ENCODE measurements around the gene RNF224.
"Not testable (repeated sequence)": the region's sequence is repeated elsewhere in the genome, so short reads cannot be mapped to it uniquely, and the experiment has no call there.

RNF224 gene

DNA sequence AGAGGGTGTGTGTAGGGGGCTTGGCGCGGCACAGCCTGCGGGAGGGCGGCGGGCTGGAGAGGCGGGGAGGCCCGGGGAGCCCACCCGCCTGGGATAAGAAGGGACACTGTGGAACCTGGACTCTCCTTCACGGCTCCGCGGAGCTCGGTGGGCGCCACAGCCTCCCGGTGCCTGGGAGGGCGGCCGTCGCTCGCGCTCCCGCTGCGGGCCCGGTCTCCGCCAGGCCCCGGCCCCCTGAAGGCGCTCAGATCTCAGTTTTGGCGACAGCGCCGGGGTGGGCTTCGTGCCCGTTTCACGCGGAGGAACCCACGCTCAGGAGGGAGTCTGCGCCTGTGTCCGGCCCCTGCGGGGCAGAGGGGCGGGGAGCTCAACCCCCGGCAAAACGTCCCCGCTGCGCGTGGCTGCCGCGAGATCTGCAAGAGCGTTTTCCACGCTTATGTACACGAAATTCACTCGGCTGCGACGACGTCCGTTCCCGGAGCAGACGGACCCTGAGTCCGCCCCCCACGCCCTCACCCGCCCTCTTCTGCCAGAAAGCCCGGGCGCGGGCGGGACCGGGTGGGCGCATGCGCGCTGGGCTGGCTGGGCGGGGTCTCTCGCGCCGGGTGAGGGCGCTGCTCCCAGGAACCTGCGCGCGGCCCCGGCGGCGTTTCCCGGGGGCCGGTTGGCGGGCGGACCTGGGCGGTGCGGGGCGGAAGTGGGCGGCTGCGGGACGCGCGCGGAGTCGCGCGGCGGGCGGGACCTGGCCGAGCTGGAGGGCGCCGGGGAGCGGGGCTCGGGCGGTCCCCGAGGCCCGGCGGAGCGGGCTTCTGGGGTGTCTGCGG is 27.5 kb downstream of the RNF224 start, which contains the start of gene NELFB:
TSS of gene NELFB (plus strand) at position 704 of the 824 bp plus-strand sequence.
- peak; percentile 95 for DNase-seq (ENCODE audit: low spot score)

DNA sequence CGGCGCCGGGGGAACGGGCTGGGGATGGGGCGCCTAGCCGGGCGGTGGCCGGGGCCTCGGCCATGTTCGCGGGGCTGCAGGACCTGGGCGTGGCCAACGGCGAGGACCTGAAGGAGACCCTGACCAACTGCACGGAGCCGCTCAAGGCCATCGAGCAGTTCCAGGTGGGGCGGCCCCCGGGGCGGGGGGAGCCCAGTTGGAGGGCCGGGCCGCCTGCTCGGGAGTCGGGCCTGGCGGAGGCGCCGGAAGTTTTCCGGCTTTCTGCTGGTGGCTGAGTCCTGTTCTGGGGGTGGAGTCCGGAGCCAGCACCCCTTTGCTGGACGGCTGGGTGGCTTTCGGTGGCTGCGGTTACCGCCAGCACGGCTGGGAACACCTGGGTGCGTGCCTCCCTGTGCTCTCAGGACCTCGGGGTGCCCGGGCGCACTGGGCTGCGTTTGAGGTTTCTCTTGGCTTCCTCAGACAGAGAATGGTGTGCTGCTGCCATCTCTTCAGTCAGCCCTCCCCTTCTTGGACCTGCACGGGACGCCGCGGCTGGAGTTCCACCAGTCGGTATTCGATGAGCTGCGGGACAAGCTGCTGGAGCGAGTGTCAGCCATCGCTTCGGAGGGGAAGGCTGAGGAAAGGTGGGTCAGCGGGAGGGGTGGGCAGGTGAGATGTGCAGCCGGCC is 28.3 kb downstream of the RNF224 start:
- DNase-seq (ENCODE audit: low spot score), result peak; percentile 13

DNA sequence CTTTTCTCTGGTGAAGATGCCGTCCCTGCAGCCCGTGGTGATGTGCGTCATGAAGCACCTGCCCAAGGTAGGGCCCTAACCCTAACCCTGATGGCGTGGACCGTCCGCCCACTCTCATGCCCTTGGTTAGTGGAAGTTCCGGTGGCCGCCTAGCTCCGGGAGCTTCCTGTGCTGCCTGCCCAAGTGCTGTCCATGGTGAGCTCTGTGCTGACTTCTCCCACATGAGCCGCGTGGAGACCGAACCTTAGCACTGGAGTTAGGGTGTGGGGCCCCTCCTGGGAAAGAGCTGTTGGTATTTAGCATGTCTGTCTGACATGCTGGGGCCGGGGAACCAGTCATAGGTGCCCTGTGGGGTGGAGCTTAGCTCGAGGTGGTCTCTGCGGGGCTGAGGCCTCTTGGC is 29.1 kb downstream of the RNF224 start:
- DNase-seq (ENCODE audit: low spot score), result no peak

DNA sequence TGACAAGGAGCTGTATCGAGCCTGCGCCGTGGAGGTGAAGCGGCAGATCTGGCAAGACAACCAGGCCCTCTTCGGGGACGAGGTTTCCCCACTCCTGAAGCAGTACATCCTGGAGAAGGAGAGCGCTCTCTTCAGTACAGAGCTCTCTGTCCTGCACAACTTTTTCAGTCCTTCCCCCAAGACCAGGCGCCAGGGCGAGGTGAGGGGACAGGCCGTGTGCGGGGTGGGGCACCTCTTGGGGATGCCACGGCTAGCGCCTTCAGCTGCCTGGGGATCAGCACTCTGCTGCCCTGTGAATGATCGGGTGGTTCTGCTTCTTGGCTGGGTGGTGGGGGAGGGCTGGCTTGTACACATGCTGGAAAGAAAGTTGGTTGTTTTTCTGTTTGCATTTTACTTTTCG is 29.6 kb downstream of the RNF224 start:
- no peak for DNase-seq (ENCODE audit: low spot score)

DNA sequence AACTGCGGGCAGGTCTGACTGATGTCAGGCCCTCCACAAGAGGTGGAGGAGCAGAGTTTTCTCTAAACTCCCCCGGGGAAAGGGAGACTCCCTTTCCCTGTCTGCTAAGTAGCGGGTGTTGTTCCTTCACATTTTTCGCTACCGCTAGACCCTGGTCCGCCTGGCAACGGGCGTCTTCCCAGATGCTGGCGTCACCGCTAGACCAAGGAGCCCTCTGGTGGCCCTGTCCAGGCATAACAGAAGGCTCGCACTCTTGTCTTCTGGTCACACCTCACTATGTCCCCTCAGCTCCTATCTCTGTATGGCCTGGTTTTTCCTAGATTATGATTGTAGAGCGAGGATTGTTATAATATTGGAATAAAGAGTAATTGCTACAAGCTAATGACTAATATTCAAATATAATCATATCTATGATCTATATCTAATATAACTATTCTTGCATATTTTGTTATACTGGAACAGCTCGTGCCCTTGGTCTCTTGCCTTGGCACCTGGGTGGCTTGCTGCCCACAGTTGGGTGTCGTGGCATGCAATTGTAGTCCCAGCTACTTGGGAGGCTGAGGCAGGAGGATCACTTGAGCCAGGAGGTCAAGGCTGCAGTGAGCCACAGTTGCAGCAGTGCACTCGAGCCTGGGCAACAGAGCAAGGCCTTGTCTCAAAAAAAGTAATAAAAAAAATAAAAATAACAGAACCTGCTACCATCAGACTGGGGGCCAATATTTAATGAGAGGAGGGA is 35.0 kb downstream of the RNF224 start:
- not testable (repeated sequence) for DNase-seq (ENCODE audit: low spot score)

DNA sequence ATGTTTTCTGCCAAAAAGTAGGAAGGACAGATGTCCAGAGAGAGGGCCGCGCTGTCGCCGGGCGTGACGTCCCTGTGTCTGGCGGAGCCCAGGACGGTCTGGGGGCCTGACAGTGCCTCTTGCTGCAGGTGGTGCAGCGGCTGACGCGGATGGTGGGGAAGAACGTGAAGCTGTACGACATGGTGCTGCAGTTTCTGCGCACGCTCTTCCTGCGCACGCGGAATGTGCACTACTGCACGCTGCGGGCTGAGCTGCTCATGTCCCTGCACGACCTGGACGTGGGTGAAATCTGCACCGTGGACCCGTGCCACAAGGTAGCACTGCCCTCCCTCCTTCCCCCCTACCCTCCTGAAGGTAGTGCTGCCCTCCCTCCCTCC is 35.6 kb downstream of the RNF224 start:
- no peak for DNase-seq (ENCODE audit: low spot score)

DNA sequence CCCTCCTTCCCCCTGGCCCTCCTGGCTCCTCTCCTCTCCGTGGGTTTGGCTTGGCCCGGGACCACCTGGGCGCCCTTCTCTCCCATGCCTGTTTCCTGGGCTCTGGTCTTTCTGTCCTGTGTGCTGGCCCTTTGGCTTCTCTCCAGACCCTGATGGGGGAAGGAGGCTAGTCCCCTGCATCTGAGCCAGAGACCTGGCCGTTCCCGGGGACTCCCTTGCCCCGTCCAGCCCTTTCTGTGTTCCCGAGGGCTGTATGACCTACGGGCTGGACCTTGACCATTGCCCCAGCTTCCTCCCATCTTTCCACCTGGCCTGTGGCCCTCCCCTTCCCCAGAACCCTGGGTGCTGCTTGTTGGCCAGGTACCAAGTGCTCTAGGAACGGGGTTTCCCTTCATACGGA is 36.2 kb downstream of the RNF224 start:
- DNase-seq (ENCODE audit: low spot score), result no peak

DNA sequence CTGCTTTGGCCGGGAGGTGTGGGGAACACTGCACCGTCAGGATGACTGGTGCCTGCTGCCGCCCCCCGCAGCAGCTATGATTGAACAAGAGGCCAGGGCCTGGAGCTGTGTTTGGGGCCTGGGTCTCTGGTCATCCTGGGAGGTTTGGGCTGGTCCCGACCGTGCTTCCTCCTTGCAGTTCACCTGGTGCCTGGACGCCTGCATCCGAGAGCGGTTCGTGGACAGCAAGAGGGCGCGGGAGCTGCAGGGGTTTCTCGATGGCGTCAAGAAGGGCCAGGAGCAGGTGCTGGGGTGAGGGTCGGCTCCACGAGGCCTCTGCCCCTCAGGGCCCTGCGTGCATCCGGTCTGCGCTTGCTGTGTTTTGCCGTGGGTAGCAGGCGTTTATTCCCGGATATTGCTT is 36.8 kb downstream of the RNF224 start:
- DNase-seq (ENCODE audit: low spot score), result no peak

DNA sequence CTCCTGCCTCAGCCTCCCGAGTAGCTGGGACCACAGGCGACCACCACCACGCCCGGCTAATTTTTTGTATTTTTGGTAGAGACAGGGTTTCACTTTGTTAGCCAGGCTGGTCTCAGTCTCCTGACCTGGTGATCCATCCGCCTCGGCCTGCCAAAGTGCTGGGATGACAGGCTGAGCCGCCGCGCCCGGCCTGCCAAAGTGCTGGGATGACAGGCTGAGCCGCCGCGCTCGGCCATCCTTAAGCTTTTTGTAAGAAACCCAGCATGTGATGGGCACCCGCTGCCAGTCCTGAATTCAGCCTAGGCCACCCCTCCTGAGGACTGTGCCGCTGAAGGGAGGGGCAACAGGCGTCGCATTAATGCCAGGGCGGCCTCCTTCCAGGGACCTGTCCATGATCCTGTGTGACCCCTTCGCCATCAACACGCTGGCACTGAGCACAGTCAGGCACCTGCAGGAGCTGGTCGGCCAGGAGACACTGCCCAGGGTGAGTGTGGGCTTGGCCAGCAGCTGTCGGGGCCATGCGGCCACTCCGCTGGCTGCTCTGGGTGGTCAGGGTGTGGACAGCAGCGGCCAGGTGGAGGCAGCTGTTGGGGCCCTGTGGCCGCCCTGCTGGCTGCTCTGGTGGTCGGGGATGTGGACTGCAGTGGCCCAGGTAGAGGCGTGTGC is 38.3 kb downstream of the RNF224 start:
- DNase-seq (ENCODE audit: low spot score), result no peak

DNA sequence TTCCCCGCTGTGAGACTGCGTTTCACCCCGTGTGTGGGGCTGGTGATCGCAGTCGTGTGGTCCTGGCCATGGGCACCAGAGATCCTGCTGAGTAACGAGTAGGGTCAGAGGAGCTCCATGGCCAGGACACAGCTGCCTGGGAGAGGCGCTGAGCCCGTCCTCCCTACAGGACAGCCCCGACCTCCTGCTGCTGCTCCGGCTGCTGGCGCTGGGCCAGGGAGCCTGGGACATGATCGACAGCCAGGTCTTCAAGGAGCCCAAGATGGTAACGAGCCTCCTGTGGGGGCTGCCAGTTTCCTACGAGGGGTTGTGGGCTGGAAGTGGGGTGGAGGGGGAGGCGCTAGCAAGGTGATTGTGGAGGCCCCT is 38.8 kb downstream of the RNF224 start:
- no peak for DNase-seq (ENCODE audit: low spot score)

DNA sequence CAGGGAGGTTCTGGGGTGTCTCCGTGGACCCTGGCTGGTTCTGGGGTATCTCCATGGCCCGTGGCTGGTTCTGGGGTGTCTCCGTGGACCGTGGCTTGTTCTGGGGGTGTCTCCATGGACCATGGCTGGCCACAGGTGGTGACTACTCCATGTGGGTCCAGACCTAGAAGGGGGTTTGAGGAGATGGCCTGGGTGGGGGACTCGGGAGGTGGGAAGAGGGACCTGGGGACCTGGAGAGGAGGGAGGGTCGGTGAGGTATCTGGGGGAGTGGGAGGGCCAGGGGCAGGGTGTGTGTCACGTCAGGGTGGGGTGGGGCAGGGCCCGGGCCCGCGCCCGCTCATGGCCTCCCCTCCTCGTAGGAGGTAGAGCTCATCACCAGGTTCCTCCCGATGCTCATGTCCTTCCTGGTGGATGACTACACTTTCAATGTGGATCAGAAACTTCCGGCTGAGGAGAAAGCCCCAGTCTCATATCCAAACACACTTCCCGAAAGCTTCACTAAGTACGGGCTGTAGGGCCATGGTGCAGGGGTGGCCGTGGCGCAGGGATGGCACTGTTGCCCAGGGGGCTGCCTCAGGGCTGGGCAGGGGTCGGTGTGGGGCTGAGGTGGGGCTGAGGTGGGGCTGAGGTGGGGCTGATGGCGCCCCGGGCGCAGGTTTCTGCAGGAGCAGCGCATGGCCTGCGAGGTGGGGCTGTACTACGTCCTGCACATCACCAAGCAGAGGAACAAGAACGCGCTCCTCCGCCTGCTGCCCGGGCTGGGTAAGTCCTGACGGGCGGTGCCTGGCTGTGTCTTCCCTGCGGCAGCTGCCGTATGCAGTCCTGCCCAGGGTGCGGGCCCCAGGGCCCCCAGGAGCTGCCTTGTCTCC is 39.5 kb downstream of the RNF224 start:
- DNase-seq (ENCODE audit: low spot score), result no peak

DNA sequence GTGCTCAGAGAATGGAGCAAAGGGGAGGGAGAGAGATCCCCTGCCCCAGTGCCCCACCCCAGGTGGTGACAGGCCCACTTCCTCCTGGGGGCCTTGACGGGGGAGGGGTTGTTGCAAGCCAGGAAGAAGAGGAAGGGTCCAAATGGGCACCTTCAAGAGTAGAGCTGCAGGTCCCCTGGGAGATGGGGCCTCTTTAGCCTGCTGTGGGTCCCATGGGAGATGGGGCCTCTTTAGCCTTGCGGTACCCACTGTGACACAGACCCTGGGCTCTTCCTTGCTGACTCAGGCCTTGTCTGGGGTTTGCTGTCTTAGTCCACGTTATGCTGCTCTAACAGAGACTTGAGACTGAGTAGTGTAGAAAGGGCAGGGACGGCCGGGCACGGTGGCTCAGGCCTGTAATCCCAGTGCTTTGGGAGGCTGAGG is 40.6 kb downstream of the RNF224 start:
- no peak for DNase-seq (ENCODE audit: low spot score)

DNA sequence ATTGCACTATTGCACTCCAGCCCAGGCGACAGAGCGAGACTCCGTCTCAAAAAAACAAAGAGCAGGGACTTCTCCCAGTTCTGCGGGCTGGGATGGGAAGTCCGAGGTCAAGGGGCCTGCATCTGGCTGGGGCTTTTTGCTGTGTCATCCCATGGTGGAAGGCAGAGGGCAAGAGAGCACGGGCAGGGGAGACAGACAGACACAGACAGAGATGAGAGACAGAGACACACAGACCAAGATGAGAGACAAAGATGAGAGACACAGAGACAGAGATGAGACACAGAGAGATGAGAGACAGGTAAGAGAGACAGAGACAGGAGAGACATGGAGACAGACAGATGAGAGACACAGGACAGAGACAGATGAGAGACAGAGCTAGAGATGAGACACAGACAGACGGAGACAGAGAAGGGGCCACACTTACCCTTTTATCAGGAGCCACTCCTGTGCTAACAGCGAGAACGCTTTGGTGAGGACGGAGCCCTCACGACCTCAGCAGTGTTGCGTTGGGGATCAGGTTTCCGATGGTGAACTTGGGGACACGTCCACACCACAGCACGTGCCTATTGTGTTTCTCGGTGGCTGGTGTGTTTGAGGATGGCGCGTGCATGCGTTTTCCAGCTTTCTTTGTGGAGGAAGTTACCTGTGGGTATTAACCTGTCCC is 41.4 kb downstream of the RNF224 start:
- DNase-seq (ENCODE audit: low spot score), result no peak

DNA sequence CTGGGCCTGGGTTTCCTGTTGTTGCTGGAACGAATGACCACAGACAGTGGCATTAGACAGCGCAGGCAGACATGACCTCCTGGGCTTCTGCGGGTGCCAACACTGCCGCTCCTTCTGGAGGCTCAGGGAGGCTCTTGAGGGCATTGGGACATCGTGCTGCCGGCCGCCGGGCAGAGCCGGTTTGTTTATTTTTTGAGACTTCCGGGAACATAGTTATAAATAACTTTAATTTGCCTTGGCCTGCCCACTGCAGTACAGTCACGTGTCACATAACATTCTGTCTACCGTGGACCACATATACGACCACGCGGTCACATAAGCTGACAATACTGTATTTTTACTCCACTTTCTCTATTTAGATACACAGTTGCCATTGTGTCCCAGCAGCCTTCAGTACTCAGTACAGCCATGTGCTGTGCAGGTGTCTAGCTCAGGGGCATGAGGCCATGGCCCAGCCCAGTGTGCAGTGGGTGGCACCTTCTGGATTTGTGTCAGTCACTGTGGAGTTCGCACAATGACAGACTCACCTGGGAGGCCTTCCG is 42.0 kb downstream of the RNF224 start:
- no peak for DNase-seq (ENCODE audit: low spot score)

DNA sequence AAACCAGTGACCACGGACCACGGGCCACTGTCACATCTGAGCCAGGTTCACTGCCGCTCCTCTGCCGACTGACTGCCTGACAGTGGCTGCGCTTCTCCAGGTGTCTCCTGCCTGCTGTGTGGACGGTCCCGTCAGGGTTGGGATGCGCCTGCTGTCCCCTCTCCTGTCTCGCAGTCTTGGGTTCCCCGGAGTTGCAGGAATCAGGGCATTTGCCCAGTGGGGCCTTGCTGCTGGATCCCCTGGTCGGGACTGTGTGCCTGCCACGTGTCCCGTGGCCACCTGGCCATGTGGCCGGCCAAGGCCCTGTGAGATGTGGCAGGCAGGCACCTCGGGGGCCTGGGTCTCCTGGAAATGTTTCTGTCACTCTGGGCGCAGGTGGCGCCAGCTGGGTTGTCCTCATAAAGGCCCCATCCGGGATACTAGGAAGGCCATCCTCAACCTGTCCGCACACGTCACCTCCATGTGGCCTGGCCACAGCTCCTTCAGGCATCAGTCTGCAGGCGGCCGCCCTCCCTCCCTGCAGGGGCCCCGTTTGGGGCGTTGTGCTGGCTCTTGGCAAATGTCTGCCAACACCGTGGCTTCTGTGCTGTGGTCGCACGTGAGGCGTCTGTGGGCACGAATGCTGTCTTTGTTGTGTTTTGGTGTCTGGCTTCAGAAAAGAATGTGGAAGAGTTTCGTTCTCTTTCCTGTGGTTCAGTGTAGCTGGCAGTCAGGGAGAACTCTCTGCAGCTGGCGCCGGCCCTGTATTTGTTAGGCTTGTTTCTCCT is 43.8 kb downstream of the RNF224 start:
- peak; percentile 24 for DNase-seq (ENCODE audit: low spot score)

DNA sequence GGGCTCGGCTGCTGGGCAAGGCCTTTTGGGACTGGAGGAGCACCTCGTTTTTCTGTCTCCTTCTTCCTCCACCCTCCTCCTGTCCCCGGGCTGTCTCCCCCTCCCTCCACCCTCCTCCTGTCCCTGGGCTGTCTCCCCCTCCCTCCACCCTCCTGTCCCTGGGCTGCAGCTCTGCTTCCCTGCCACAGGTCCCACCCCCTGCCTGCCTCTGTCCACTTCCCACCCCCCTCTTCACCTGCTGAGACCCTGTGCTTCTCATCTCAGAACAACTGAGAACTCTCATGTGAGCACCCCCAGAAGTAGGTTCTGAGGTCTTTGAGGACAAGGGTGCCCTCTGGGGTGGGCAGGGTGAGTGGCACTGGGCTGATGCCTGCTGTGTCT is 44.4 kb downstream of the RNF224 start:
- DNase-seq (ENCODE audit: low spot score), result no peak

DNA sequence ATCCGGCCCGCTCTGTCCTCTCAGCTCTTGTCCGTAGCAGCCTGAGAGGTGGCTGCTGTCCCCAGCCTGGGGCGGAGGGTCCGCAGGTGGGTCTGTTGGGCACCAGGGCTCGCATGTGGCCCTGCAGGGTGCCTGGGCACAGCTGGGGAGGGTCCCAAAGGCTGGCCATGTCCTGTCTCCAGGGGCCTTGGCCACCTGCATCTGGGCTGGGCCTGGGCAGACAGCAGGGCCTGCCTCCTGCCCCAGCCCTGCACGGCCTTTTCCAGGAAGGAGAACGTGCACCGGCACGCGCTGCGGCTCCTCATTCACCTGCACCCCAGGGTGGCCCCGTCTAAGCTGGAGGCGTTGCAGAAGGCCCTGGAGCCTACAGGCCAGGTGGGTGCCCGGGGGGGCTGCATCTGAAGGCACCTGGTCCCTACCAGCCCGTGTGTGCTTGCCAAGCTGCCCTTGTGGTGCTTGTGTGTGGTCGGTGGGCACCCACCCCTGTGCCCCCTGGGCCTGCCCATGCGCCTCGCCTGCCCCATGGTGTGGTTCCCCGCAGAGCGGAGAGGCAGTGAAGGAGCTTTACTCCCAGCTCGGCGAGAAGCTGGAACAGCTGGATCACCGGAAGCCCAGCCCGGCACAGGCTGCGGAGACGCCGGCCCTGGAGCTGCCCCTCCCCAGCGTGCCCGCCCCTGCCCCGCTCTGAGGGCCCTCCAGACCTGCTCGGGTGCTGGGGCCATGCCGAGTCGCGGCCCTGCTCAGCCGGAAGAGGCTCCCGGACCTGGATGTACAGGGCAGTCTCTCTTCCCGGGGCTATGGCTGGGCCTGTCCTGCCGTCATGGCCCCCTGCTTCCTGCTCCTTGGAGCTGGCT is 45.2 kb downstream of the RNF224 start:
- DNase-seq (ENCODE audit: low spot score), result no peak

DNA sequence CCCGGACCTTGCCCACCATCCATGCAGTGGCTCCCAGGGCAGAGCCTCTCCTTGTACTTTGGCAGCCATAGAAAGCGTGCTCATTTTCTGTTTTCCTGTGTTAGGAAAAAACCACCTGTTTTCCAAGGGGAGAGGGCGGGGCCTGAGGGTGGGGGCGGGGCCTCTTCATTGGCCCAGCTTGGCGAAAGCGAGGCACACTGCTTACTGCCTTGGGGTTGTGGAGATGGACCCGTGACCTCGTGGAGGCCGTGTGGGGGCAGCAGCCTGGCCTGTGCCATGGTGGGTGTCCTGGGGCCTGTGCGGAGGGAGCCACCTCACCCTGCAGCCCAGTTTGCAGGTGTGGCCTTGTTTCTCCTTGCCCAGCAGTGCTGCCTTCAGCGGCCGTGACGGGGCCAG is 45.8 kb downstream of the RNF224 start:
- DNase-seq (ENCODE audit: low spot score), result no peak
